Right cardiac atrium (tissue), 5 donors: Measurements from ENCODE around the gene GPX5. TPM values are rescaled to one million over a fixed set of nuclear protein-coding genes. Genes with fewer than 3 reads are reported as not detected.

Source experiments
- ATAC-seq, 2 donors: fragments of 200-7000 bp; cut with Tn5 transposase; one replicate each; pipeline versions ENCODE4 v1.8.0 to v1.9.1; 2020; ENCODE audit warnings: moderate library complexity in 2 of 2, mild to moderate bottlenecking in 1 of 2
- DNase-seq, 3 donors: peaks; one replicate each; pipeline ENCODE4 v3.0.0-alpha.2; 2020
- H3K27ac ChIP-seq: one replicate; pipeline ENCODE4 v1.5.1; 2013; ENCODE audit warnings: mild to moderate bottlenecking, low read length, control low read depth, moderate library complexity
- H3K27me3 ChIP-seq: one replicate; pipeline ENCODE4 v1.6.1; 2013; ENCODE audit not compliant: control insufficient read depth, insufficient read depth
- H3K4me1 ChIP-seq: one replicate; pipeline ENCODE4 v1.6.1; 2013; ENCODE audit warnings: low read length; ENCODE audit not compliant: control insufficient read depth, insufficient read depth
- H3K4me3 ChIP-seq: one replicate; pipeline ENCODE4 v1.5.1; 2013; ENCODE audit warnings: low read length, control low read depth
- H3K9me3 ChIP-seq: one replicate; pipeline ENCODE4 v1.6.1; 2013; ENCODE audit warnings: low read length; ENCODE audit not compliant: control insufficient read depth
- WGBS: extraction: QIAGEN DNeasy Blood & Tissue Kit; methylation state at CpG from one replicate; pipeline ENCODE4 v1.1.7; 2013; 5-methylcytosine and 5-hydroxymethylcytosine counted together
- intact Hi-C, 4 donors: fragments of 100-400 bp; cut with DNase I; formaldehyde crosslinking; loops; one replicate each; pipeline versions ENCODE4 v1.11.0 to v1.14.0; 2022 to 2023
- long read RNA-seq, 4 donors: library from polyadenylated mRNA; unstranded; transcript quantifications; one replicate each; pipeline ENCODE4 v2.0.0, GENCODE V29; 2020 to 2021
- polyA plus RNA-seq: library from polyadenylated mRNA; stranded (reverse); fragments of 200-250 nt; gene quantifications from one replicate; pipeline ENCODE4 v1.2.3, GENCODE V29; 2013
- total RNA-seq, 4 donors: library from RNA; stranded (reverse); fragmentation: NEBNext Ultra II Directional; extraction: Animal tissue kit (Norgen Biotek cat#: 25700); gene quantifications; one replicate each; pipeline ENCODE4 v1.2.1, GENCODE V29; 2021
- donor health status: healthy with polysubstance abuse.
- donor health status: DM: no; HTN: yes; CAD: no.
- donor health status: DM: no; HTN: no; CAD: no.
- donor health status: DM: no; HTN: yes; CAD: no; lungs with severe emphysema.
- donor health status: DM: yes; HTN: yes; CAD: no.

GPX5 gene, protein sequence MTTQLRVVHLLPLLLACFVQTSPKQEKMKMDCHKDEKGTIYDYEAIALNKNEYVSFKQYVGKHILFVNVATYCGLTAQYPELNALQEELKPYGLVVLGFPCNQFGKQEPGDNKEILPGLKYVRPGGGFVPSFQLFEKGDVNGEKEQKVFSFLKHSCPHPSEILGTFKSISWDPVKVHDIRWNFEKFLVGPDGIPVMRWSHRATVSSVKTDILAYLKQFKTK
- not detected for total RNA-seq
- polyA plus RNA-seq: not detected
- long read RNA-seq, donor 1: 0 reads
- long read RNA-seq, donor 2: 0 reads
- long read RNA-seq, donor 3: 0 reads
- long read RNA-seq, donor 4: 0 reads

DNA sequence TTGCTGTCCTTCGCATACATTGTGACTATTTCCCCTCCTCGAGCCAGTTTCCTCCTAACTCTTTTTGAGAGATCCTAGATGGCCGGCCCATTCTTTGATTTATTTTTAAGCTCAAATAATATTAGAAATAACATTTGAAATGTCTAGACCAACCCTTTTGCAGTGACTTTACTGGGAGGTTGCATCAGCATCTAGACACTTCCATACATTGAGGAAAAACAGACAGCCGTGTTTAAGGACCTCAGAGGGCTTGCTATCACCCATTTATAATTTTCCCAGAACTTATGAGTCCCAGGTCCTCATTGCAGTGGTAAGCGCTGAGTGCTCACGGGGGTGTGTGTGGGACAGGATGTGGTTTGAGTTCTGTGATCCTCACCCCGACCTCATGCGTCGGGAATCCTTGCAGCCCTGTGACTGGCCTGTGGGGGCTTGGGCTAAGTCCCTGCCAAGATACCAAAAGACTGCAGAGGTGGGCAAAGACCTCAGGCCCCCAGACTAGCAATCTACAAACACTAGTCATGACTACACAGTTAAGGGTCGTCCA lies at the start of gene GPX5:
Gene GPX5 (plus strand): TSS at position 386 of the 544 bp plus-strand sequence. CDS start 133 bp downstream, at position 519.
- Histone ChIP-seq H3K27ac (no peak within 1 kb of the TSS), H3K27me3 (no peaks in the 10 kb centered on the region), H3K9me3 (no peaks in the 10 kb centered on the region), H3K4me1 (no peaks in the 10 kb centered on the region), H3K4me3 (no peak within 1 kb of the TSS)
- WGBS: 50% methylated on average over 10 of the region's 10 CpGs
- no peak for ATAC-seq
- intact Hi-C loops: no loop called here
- no peak for DNase-seq

DNA sequence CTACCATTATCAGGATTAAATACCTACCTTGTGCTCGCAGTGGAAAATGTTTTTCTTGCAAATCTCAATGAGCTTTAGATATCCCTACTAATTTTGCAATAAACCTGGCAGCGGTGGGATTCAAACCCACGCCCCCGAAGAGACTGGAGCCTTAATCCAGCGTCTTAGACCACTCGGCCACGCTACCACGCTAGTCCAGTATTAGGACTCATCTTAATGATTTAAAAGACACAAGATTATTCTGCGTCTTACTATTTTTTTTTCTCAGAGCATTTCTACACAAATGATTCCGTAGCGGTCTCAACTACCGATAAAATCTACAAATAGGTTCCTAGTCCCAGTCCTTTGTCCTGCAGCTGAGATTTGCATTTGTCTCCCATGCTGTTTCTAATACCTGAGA lies 47.2 kb upstream of the GPX5 start:
- intact Hi-C loops: no loop called here
- 53% methylated on average over 12 of the region's 12 CpGs for WGBS

DNA sequence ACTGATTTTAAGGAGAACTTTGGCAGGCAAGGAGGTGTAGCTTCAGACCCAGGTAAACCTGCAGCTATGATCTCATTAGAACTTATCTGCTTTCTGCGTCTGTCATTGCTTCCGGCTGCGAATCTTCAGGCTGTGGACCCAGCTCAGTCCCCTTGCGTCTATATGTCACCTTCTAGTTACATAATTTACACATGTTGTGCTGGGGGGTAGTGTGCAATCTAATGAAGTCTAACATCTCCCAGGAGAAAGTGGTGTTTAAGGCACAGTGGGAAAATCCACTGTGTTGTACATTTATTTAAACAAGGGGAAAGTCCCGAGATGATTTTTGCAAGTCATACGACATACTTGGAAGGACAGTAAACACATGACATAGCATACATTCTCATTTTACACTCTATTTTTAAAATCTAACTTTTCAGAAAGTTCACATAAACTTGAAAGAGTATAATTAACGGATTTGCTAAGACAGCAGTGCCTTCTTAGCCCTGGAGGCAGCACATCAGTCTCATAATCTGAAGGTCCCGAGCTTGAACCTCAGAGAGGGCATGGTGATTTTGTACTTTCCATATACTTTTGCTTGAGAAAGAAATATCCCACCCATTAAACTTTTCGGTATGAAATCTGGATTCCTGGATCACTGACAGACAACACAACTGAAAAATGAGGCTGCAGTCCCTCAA lies 45.3 kb upstream of the GPX5 start:
- Histone ChIP-seq H3K9me3 (no peaks in the 10 kb centered on the region), H3K4me1 (no peaks in the 10 kb centered on the region), H3K4me3 (no peak overlapping the region), H3K27ac (no peak overlapping the region), H3K27me3 (peaks cover 6% of the 10 kb centered on the region)
- ATAC-seq: no peak
- intact Hi-C loops: no loop called here
- no peak for DNase-seq
- 68% methylated on average over 9 of the region's 9 CpGs for WGBS

More for the DNA sequence above, 47.2 kb upstream of the GPX5 start:
- Histone ChIP-seq H3K27ac (no peak overlapping the region), H3K4me1 (no peaks in the 10 kb centered on the region), H3K9me3 (no peaks in the 10 kb centered on the region), H3K4me3 (no peak overlapping the region), H3K27me3 (peaks cover 6% of the 10 kb centered on the region)
- ATAC-seq: no peak
- no peak for DNase-seq

DNA sequence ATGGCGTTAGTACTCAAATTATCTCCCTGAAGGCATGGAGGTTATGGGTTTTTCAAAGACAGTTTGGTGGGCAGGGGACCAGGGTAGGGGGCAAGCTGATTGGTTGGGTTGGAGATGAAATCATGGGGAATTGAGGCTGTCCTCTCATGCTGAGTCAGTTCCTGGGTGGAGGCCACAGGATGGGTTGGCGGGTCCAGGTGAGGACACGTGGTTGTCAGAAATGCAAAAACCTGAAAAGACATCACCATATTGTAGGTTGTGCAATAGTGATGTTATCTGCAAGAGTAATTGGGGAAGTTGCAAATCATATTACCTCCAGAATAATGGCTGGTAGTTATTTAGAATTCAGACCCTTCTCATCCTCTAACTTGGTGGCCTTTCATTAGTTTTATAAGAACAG lies 40.2 kb upstream of the GPX5 start:
- intact Hi-C loops: no loop called here
- Histone ChIP-seq H3K27ac (no peak overlapping the region), H3K4me3 (no peak overlapping the region), H3K4me1 (no peaks in the 10 kb centered on the region), H3K9me3 (no peaks in the 10 kb centered on the region), H3K27me3 (peaks cover 4% of the 10 kb centered on the region)
- WGBS: 89% methylated on average over 3 of the region's 3 CpGs
- ATAC-seq (no peak), DNase-seq (no peak)

DNA sequence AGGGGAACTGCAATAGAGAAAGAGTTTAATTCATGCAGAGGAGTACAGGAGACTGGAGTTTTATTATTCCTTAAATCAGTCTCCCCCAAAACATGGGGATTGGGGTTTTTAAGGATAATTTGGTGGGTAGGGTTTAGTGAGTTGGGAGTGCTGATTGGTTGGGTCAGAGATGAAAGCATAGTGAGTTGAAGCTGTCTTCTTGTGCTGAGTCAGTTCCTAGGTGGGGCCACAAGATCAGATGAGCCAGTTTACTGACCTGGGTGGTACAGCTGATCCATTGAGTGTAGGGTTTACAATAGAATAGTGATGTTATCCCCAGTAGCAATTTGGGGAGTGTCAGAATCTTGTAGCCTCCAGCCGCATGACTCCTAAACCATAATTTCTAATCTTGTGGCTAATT lies 39.1 kb upstream of the GPX5 start:
- Histone ChIP-seq H3K27me3 (peaks cover 4% of the 10 kb centered on the region), H3K27ac (no peak overlapping the region), H3K9me3 (no peaks in the 10 kb centered on the region), H3K4me3 (no peak overlapping the region), H3K4me1 (no peaks in the 10 kb centered on the region)
- ATAC-seq (no peak), DNase-seq (no peak)
- 90% methylated on average over 1 of the region's 1 CpG for WGBS
- intact Hi-C loops: no loop called here

DNA sequence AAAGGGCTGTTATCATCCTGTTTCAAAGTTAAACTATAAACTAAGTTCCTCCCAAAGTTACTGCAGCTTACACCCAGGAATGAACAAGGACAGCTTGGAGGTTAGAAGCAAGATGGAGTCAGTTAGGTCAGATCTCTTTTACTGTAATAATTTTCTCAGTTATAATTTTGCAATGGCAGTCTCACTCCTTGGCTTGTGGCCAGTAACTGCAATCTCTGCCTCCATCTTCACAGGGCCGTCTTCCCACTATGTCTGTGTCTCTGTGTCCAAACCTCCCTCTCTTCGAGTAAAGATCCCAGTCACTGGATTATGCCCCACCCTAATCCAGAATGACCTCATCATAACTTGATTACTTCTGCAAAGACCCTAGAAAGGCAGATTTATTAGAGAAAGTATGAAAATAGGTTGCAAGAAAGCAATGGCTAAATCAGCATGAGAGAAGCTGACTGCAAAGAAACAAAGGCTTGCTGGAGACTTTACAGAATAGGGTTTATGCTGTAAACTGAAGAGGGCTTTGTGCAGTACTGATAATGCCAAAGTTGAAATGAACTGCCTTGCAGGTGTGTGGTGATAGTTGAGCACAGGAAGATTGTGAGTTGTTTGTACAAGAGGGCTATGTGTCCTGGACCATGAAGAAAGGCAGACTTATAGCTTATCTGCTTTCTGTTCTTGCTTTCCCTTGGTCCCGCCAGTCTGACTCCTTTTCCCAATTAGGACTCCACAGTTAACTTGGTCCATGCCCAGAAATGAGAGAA lies 38.5 kb upstream of the GPX5 start:
- 48% methylated on average over 3 of the region's 3 CpGs for WGBS
- Histone ChIP-seq H3K27ac (no peak overlapping the region), H3K9me3 (no peaks in the 10 kb centered on the region), H3K27me3 (peaks cover 4% of the 10 kb centered on the region), H3K4me1 (no peaks in the 10 kb centered on the region), H3K4me3 (no peak overlapping the region)
- intact Hi-C loops: no loop called here
- no peak for DNase-seq
- no peak for ATAC-seq

DNA sequence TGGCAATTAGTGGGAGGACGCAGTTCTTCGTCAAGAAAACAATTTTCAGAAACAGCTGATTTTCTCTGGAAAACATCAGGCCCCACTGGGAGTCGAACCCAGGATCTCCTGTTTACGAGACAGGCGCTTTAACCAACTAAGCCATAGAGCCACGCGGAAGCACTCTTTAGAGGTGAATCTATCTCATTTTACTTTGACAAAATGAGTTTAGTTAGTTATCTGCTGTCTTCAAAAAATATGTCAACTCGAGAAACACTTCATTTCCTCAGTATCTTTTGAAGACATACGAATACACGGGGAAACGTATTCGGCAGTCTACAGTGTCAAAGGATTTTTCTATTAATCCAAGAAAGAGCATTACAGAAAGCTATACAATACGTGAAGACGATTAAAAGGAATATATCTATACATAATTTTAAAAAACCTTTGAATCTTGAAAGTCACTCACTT lies 36.7 kb upstream of the GPX5 start:
- 27% methylated on average over 14 of the region's 14 CpGs for WGBS
- peaks cover 4% of the 10 kb centered on the region for H3K27me3 ChIP-seq
- ATAC-seq (no peak), DNase-seq (peak in 1 of 3 donors; percentile 23)
- H3K4me1 ChIP-seq: no peaks in the 10 kb centered on the region
- intact Hi-C loops: no loop called here
- H3K27ac ChIP-seq: no peak overlapping the region
- no peak overlapping the region for H3K4me3 ChIP-seq
- H3K9me3 ChIP-seq: no peaks in the 10 kb centered on the region

DNA sequence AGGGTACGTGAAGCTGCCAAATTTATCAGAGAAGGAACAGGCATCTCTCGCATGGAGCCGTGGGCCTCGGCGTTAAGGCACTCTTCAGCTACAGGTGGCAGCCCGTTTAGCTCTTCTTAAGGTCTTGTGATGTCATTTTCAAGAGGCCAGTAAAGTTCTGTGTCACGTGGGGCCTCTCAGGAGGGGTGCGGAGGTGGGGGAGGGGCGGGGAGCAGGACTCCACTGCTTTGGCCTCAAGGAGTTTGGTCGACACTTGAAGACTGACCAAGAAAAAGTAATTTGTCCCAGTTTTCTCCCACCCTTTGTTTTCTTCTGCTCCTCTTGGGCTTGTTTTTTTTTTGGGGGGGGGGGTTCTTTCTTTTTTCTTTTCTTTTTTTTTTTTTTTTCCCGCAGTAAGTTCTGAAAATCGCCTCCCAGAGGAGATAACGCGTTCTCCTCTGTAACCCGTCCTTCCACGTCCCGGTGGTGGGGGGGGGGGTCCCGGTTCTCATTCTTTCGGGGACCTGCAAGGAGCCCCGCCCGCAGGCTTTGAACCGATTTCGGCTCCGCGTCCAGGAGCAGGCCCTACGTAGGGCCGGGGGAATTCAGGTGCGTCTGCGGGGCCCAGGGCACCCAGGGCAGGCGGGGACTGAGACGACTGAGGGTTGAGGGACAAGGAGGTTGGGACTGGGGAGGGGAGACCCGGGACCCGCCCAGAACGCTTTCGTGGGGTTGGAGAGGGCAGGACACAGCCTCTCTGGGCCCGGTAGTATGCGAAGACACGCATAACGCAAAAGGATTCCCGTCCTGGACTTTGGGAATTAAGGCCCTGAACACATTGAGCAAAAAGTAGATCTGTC lies 36.1 kb upstream of the GPX5 start:
- H3K27me3 ChIP-seq: peaks cover 4% of the 10 kb centered on the region
- H3K9me3 ChIP-seq: no peaks in the 10 kb centered on the region
- intact Hi-C loops: no loop called here
- no peaks in the 10 kb centered on the region for H3K4me1 ChIP-seq
- peak overlapping the region; percentile 34 for H3K4me3 ChIP-seq
- WGBS: 4% methylated on average over 40 of the region's 40 CpGs
- peak; percentile 86 to 98 for ATAC-seq
- peak; percentile 69 to 80 (median 69) for DNase-seq
- no peak overlapping the region for H3K27ac ChIP-seq

DNA sequence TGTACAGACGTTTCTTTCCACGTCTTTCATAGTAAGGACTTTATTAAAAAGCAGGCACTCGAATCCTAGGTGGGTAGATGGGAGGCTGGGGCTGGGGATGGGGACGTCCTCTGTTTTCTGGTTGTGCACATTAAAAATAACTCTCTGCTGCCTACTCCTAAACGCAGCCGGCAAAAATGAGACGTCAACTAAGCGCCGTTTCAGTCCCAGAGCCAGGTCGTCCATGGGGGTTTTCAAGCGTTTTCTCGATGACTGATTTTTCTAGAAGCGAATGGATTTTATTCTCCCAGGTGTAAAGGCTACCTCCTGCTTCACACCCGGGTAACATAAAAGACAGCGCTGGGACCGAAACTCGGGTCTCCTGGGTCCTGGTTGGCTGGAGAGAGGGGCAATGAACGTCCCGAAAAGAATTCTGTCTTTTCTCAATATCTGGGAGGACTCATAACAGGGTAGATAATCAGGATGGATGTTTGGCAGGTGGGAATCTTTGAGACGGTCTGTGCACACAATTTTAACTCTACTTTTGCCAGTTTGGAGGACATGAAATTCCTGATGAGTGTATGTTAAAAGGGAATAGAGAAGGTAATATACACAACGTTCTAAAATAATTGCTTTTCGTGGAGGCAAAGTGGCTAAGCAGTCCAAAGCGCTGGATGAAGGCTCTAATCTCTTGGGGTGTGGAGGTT lies 35.3 kb upstream of the GPX5 start:
- 11% methylated on average over 23 of the region's 23 CpGs for WGBS
- Histone ChIP-seq H3K27ac (no peak overlapping the region), H3K9me3 (no peaks in the 10 kb centered on the region), H3K4me3 (peak overlapping the region; percentile 34), H3K27me3 (peaks cover 4% of the 10 kb centered on the region), H3K4me1 (no peaks in the 10 kb centered on the region)
- ATAC-seq: peak in 1 of 2 donors; percentile 71
- intact Hi-C loops: no loop called here
- DNase-seq: peak in 1 of 3 donors; percentile 48

DNA sequence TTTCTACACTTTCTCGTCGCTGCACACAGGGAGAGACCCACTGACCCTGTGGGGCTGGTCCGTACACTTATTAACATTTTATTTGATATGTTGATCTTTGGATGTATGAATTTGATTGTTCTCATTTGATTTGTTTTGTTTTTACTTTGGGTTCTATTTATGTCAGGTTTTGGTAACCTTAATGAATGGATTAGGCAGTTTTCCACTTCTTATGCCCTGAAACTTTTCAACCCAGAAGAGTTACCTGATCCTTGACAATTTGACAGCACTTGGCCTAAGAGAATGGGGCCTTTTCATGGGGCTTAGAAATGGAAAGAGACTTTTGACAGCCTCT lies 33.7 kb upstream of the GPX5 start:
- ATAC-seq: no peak
- WGBS: 39% methylated on average over 3 of the region's 3 CpGs
- Histone ChIP-seq H3K4me1 (no peaks in the 10 kb centered on the region), H3K9me3 (no peaks in the 10 kb centered on the region), H3K27me3 (peaks cover 4% of the 10 kb centered on the region), H3K27ac (no peak overlapping the region), H3K4me3 (no peak overlapping the region)
- DNase-seq: no peak
- intact Hi-C loops: no loop called here
